ACC112 (cell line): ENCODE results near the gene STX12.

Experiments
- H2AFZ ChIP-seq: fragments of 200-600 bp; sonication (generic); one replicate; pipeline ENCODE4 v1.6.0; 2017; ENCODE audit warnings: antibody characterized with exemption, low read length; ENCODE audit not compliant: unreplicated experiment
- H3K27ac ChIP-seq: fragments of 200-600 bp; sonication (generic); 2 replicates; pipeline ENCODE4 v1.5.1; 2014; ENCODE audit warnings: low read depth, mild to moderate bottlenecking, antibody characterized with exemption, low read length, moderate library complexity
- H3K27me3 ChIP-seq: fragments of 200-600 bp; sonication (generic); 2 replicates; pipeline ENCODE4 v1.6.1; 2014; ENCODE audit warnings: mild to moderate bottlenecking, antibody characterized with exemption, low read length, moderate library complexity, mixed read lengths; ENCODE audit not compliant: insufficient read depth
- H3K36me3 ChIP-seq: fragments of 200-600 bp; sonication (generic); 2 replicates; pipeline ENCODE4 v1.6.1; 2016; ENCODE audit warnings: mild to moderate bottlenecking, antibody characterized with exemption, low read length, moderate library complexity, mixed read lengths; ENCODE audit not compliant: insufficient read depth
- H3K4me1 ChIP-seq: fragments of 200-600 bp; sonication (generic); one replicate; pipeline ENCODE4 v1.6.1; 2016; ENCODE audit warnings: low read length, mixed read lengths; ENCODE audit not compliant: insufficient read depth, unreplicated experiment, control insufficient read depth
- H3K4me3 ChIP-seq: fragments of 200-600 bp; sonication (generic); 2 replicates; pipeline ENCODE4 v1.5.1; 2014; ENCODE audit warnings: mild to moderate bottlenecking, low read depth, low read length
- H3K79me2 ChIP-seq: fragments of 200-600 bp; sonication (generic); one replicate; pipeline ENCODE4 v1.6.0; 2016; ENCODE audit warnings: low read length; ENCODE audit not compliant: control insufficient read depth, unreplicated experiment, insufficient read depth

The STX12 gene

GRCh38 chr1:27772932-27773825, at the start of gene STX12:
Gene STX12 (plus strand): TSS chr1:27773219. CDS start chr1:27773308, 89 bp downstream.
- Histone ChIP-seq H2AFZ (peak within 1 kb of the TSS; percentile 100), H3K36me3 (no peaks in the 10 kb centered on the region), H3K27ac (peak within 1 kb of the TSS; percentile 96), H3K79me2 (peaks cover 47% of the 10 kb centered on the region), H3K4me1 (peaks cover 10% of the 10 kb centered on the region), H3K27me3 (no peaks in the 10 kb centered on the region), H3K4me3 (peak within 1 kb of the TSS; percentile 88)

- peak overlapping the region; percentile 71 for H3K4me3 ChIP-seq
- peaks cover 12% of the 10 kb centered on the region for H3K79me2 ChIP-seq
- no peaks in the 10 kb centered on the region for H3K27me3 ChIP-seq
- peak overlapping the region; percentile 88 for H3K27ac ChIP-seq
- peaks cover 14% of the 10 kb centered on the region for H3K4me1 ChIP-seq
- no peaks in the 10 kb centered on the region for H3K36me3 ChIP-seq
- H2AFZ ChIP-seq, result peak overlapping the region; percentile 89
These were observed 48.1 kb upstream of the STX12 start for GRCh38 chr1:27724961-27725373.

DNA sequence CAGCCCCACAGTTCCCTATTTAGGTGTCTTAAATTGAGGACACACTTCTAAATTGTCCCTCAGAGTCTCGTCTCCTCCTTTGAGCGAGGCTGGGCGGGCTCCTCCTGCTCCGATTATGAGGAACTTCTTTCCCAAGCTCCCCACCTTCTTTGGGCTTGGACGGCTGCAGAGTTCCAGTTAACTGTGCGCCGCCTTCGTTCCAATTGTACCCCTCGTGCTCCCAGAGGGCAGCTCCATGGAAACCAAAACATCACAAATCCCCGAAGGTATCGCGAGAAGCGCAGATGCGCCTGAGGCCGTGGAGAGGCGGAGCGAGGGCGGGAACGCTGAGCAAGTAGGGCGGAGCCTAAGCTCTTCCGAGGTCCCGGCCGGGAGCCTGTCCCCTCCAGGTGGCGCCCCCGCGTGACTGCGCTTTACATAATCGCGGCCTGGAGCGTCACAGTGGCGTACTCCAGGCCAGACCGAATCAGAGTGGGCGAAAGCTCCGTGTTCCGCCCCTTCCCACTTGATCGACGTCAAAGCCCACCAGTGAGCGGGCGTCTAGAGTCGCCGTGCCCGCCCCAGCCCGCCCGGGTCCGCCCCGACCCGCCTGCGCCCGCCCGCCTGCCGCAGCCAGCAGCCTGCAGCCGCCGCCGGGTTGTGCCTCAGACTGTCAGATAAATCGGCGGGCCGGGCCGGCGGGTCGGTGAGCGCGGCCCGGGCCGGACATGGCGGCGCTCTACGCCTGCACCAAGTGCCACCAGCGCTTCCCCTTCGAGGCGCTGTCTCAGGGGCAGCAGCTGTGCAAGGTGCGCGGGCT, 47.4 kb upstream of the STX12 start, which contains the start of gene FAM76A:
Gene FAM76A, plus strand, starts transcription at position 588 of the 799 bp plus-strand sequence. Its CDS starts 120 bp downstream, at position 708.
- H3K27ac ChIP-seq, result peak within 1 kb of the TSS; percentile 88
- peak within 1 kb of the TSS; percentile 88 for H3K4me3 ChIP-seq
- H3K4me1 ChIP-seq, result peaks cover 14% of the 10 kb centered on the region
- H3K27me3 ChIP-seq, result no peaks in the 10 kb centered on the region
- H2AFZ ChIP-seq, result peak within 1 kb of the TSS; percentile 89
- no peaks in the 10 kb centered on the region for H3K36me3 ChIP-seq
- H3K79me2 ChIP-seq, result peaks cover 12% of the 10 kb centered on the region

GRCh38 chr1:27726173-27727044, 46.6 kb upstream of the STX12 start:
- peaks cover 12% of the 10 kb centered on the region for H3K79me2 ChIP-seq
- peak overlapping the region; percentile 88 for H3K4me3 ChIP-seq
- H3K27ac ChIP-seq, result peak overlapping the region; percentile 62
- H2AFZ ChIP-seq, result peak overlapping the region; percentile 83
- peaks cover 14% of the 10 kb centered on the region for H3K4me1 ChIP-seq
- no peaks in the 10 kb centered on the region for H3K27me3 ChIP-seq
- H3K36me3 ChIP-seq, result peaks cover under 1% of the 10 kb centered on the region; the same call in 1 of the 2 replicates

GRCh38 chr1:27727126-27727525, 45.9 kb upstream of the STX12 start:
- Histone ChIP-seq H3K79me2 (peaks cover 12% of the 10 kb centered on the region), H3K36me3 (peaks cover 3% of the 10 kb centered on the region; the same call in 1 of the 2 replicates), H3K4me1 (peaks cover 14% of the 10 kb centered on the region), H3K27me3 (no peaks in the 10 kb centered on the region), H2AFZ (no peak overlapping the region), H3K4me3 (peak overlapping the region; percentile 88), H3K27ac (0 out of 2 replicates have a peak overlapping the region, but pooled peaks have one; percentile 62)

- no peak overlapping the region for H3K4me3 ChIP-seq
- no peak overlapping the region for H3K27ac ChIP-seq
- no peaks in the 10 kb centered on the region for H3K79me2 ChIP-seq
- no peaks in the 10 kb centered on the region for H3K27me3 ChIP-seq
- peaks cover 7% of the 10 kb centered on the region for H3K36me3 ChIP-seq
- H2AFZ ChIP-seq, result no peak overlapping the region
- no peaks in the 10 kb centered on the region for H3K4me1 ChIP-seq
These were observed 36.8 kb upstream of the STX12 start for GRCh38 chr1:27736252-27736651.

DNA sequence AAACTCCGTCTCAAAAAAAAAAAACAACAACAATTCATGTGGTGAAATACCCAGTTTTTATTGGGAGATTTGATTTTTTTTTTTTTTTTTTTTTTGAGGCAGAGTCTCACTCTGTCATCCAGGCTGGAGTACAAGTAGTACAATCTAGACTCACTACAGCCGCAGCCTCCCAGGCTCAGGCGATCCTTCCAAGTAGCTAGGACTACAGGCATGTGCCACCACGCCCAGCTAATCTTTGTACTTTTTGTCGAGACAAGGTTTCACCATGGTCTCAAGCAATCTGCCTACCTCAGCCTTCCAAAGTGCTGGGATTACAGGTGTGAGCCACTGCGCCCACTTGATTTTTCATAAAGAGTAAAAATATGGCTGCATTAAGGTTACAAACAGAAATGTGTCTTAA, 31.9 kb upstream of the STX12 start:
- Histone ChIP-seq H3K79me2 (no peaks in the 10 kb centered on the region), H3K27me3 (no peaks in the 10 kb centered on the region), H3K27ac (no peak overlapping the region), H2AFZ (no peak overlapping the region), H3K4me1 (no peaks in the 10 kb centered on the region), H3K36me3 (peaks cover 5% of the 10 kb centered on the region), H3K4me3 (no peak overlapping the region)

DNA sequence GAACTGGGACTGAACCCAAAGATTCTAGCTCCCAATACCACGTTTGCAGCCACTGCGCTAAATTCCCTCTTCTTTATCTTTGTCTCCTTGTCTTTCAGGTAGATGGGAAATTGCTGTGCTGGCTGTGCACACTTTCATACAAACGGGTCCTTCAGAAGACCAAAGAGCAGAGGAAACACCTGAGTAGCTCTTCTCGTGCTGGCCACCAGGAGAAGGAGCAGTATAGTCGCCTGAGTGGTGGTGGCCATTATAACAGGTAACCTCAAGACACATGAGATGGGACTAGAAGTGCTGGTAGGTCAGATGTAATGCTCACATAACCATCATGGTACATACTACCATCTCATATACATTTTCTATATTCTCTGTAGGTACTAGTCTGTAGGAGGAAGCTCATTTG, 28.5 kb upstream of the STX12 start:
- Histone ChIP-seq H3K27me3 (no peaks in the 10 kb centered on the region), H3K27ac (no peak overlapping the region), H3K4me1 (no peaks in the 10 kb centered on the region), H3K79me2 (no peaks in the 10 kb centered on the region), H3K4me3 (no peak overlapping the region), H2AFZ (no peak overlapping the region), H3K36me3 (peaks cover 5% of the 10 kb centered on the region; the same call in 1 of the 2 replicates)

GRCh38 chr1:27745466-27745865, 27.6 kb upstream of the STX12 start:
- no peak overlapping the region for H3K27ac ChIP-seq
- no peak overlapping the region for H2AFZ ChIP-seq
- no peaks in the 10 kb centered on the region for H3K27me3 ChIP-seq
- no peaks in the 10 kb centered on the region for H3K79me2 ChIP-seq
- H3K4me1 ChIP-seq, result no peaks in the 10 kb centered on the region
- H3K36me3 ChIP-seq, result peaks cover 5% of the 10 kb centered on the region; the same call in 1 of the 2 replicates
- H3K4me3 ChIP-seq, result no peak overlapping the region

GRCh38 chr1:27752360-27752759, 20.7 kb upstream of the STX12 start:
- H3K4me1 ChIP-seq, result no peaks in the 10 kb centered on the region
- H3K36me3 ChIP-seq, result peaks cover 6% of the 10 kb centered on the region; the same call in 1 of the 2 replicates
- H3K27me3 ChIP-seq, result no peaks in the 10 kb centered on the region
- H3K4me3 ChIP-seq, result no peak overlapping the region
- no peak overlapping the region for H3K27ac ChIP-seq
- no peak overlapping the region for H2AFZ ChIP-seq
- H3K79me2 ChIP-seq, result no peaks in the 10 kb centered on the region
